HG02642 (cell line): ENCODE measurements around the gene MPHOSPH9.
"Not testable (repeated sequence)": the region's sequence is repeated elsewhere in the genome, so short reads cannot be mapped to it uniquely, and the experiment has no call there.

Source experiments
- ATAC-seq: cut with Tn5 transposase; IDR thresholded peaks from one replicate; pipeline ENCODE4 v1.9.1; 2021; ENCODE audit warnings: mild to moderate bottlenecking; ENCODE audit not compliant: unreplicated experiment, poor library complexity

The MPHOSPH9 gene

DNA sequence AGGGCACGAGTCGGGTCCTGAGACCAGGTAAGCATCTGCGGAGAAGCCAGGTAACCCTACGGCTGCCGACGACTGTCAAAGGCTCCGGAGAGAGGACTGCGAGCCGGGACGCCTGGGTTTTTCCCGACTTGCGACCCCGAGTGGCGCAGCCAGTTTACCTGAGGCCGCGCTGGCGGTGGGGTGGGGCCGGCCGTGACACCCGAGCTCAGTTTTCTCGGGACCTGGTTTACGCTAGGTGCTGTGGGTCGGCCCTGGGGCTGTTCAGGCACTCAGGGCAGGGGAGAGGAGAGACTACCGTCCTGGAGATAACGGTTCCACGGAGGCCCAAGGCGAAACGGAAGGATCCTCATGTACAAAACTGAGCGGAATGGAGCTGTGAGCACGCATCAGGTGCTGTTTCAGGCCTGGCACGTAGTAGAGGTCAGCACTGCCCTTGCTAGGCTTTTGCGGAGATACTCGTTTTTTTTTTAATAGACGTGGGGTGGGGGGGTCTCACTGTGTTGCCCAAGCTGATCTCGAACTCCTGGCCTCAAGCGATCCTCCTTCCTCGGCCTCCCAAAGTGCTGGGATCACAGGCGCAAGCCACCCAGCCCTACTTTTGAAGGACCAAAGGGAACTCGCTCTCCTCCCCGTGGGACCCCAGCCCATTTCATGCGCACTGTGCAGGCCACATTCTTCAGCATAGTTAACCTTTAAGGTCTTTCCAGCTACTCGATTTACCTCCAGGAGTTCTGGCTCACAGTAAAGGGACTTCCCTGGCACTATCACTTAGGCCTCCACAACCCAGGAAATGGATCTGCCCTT lies 766 bp upstream of the MPHOSPH9 start:
- peak; percentile 16 for ATAC-seq

DNA sequence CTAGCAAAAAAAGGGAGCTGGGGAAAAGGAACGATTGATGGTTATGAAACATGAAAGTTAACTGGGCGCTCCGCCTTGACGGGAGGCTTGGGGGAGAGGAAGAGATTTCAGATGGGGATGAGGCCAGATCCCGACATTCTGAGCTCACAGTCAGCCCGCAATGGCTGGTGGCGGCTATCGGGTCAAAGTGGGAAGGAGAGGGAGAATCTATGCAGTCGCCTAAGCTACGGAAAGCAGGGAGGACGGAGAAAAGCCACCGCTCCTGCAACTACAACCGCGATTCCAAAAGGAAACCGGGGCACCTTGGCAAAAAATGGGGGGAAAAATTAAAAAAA lies 502 bp downstream of the MPHOSPH9 start:
- ATAC-seq, result no peak

DNA sequence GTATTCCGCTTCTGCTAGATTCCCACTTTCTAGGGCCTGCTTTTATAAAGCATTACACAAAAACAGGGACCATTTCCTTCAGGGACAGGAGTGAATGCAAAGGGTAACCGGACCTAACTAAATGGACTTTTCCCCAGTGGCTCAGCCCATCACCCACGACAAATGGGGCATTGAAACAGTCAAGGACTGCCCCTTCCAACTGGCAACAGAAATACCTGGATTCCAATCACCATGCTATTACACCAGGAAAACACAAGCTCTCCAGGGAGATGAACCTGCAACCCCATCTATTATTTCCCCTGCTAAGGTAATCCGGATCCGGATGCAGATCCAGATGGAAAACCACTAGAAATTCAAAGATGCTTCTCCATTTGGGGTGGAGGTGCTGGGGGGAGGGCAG lies 1.0 kb downstream of the MPHOSPH9 start:
- no peak for ATAC-seq

DNA sequence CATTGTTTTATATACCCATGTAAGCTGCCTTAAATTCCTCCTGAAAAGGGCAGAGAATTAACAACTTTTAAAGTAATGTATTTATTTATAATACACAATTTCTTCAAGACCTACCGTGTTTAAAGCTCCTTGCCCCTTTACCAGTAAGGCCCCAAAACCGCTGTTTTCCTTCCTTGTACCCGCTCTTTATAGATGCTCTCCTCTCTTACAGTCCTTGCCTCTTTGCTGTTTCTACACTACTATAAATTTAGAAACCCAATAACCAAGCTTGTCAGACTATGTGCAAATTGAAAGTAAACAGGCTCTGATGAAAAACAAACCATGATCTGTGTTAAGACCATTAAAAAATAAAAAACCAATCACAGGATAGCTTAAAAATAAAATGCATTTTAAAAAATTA lies 3.9 kb downstream of the MPHOSPH9 start:
- no peak for ATAC-seq

DNA sequence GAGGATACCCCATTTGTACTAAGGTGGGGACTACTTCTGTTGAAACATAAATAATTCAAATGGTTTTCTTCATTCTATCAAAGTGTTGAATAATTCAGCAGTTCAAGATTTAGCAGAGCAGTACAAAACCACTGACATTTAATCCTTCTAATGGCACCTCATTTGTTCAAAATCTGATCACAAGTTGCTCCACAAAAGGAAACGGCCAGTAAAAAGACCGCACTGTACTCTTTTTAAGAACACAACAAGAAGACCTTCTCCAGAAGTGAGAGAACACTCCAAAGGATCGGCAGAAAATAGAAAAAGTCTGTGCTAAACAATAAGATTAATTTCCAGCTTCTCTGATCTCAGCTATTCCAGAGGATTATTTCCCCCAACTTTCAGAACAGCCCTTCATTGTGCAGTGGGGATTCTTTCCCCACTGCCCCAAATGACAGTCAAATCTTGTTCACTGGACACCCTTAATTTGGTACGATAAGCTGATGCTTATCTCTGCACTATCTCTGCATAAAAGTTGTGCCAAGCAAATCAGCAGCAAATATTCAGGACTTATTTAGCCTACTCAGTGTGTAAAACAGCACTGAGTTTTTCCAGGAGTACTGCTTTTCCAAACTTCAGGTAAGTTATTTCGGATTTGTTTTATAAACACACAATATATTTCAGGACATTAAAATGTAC lies 5.2 kb downstream of the MPHOSPH9 start:
- ATAC-seq, result no peak

DNA sequence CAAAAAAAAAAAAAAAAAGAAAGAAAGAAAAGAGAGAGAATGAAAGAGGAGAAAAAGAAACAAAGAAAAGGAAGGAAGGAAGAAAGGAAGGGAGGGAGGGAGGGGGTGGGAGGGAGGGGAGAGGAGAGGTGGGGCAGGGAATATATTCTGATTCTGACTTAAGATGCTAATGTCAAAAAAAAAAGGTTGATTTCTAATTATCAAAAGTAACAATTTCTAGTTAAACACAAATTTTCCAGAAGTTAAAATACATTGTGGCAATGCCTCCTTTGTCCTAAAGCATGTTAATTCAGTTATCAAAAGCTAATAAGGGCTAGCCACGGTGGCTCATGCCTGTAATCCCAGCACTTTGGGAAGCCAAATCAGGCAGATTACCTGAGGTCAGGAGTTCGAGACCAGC lies 7.5 kb downstream of the MPHOSPH9 start:
- no peak for ATAC-seq

DNA sequence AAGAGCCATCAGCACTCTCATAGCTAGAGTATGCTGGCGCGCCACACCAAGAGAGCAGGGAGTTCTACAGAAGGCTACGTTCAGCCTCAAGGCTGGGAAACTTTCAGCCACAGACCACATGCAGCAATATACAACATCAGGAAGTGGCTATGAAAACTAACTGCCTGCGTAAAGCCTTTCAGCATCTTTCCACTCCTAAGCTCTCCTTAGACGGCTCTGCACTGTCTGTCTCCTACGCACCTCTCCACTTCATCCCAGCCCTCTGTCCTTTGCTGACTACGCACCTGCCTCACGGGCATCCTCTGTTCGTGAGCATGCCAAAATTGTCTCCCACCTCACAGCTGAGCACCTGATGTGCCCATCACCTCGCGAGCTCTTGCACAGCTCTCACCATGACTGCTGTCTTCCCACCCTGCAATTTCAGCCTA lies 9.7 kb downstream of the MPHOSPH9 start:
- ATAC-seq, result no peak

DNA sequence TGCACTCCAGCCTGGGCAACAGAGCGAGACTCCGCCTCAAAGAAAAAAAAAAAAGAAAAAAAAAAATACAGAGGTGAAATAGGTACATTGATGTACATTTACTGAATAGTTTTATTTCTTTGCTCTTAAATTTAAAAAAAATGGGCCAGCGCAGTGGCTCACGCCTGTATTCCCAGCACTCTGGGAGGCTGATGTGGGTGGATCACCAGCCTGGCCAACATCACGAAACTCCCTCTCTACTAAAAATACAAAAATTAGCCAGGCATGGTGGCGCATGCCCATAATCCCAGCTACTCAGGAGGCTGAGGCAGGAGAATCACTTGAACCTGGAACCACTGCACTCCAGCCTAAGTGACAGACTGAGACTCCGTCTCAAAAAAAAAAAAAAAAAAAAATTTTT lies 25.1 kb downstream of the MPHOSPH9 start:
- not testable (repeated sequence) for ATAC-seq

DNA sequence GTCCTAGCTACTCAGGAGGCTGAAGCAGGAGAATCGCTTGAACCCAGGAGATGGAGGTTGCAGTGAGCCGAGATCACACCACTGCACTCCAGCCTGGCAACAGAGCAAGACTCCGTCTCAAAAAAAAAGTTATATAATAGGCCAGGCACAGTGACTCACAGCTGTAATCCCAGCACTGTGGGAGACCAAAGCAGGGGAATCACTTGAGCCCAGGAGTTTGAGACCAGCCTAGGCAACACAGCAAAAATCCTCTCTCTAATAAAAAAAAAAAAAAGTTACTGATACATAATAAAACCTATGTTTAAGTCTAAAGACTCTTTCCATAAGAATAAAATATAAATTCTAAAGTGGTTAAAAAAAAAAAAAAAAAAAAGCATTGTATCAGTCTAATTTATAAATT lies 26.1 kb downstream of the MPHOSPH9 start:
- ATAC-seq, result not testable (repeated sequence)

DNA sequence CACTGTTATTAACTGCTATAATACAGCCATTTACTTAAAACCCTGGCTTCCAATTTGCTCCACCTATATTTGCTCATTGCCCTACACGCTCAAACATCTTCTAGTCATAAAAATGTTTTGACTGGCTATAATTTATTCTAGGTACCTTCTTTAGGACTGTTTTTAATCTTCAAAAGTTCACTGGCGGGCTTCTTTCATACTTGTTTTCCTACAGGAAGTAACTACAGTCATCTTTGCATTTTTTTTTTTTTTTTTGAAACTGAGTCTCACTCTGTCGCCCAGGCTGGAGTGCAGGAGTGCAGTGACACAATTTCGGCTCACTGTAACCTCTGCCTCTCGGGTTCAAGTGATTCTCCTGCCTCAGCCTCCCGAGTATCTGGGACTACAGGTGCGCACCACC lies 32.5 kb downstream of the MPHOSPH9 start:
- no peak for ATAC-seq

DNA sequence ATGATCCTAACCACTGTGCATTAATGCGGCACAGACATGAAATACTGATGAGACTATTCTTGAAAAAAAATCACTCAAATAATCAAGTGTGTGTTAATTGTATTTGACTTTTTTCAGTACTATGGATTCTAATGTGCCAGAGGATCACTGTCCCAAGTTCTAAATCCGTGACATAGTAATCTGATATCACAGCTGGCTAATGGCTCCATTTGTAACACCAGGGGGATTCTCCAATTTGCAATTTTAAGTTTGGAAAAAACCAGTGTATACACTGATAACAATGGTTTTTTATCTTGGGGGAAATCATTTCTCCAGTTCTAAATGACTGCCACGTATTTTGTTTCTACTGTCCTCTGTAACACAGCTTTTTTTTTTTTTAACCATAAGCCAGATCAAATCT lies 33.0 kb downstream of the MPHOSPH9 start:
- ATAC-seq, result no peak

DNA sequence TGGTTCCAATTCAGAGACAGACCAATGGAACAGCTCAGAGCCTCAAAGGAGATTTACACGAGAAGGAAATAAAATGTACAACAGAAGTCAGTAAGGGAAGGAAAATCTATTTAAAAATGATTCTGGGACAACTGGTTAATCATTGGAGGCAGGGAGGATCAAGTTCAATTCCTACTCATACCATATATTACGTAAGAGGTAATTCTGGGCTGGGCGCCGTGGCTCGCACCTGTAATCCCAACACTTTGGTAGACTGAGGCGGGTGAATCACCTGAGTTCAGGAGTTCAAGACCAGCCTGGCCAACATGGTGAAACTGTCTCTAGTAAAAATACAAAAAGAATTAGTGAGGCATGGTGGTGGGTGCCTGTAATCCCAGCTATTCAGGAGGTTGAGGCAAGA lies 45.3 kb downstream of the MPHOSPH9 start:
- no peak for ATAC-seq

DNA sequence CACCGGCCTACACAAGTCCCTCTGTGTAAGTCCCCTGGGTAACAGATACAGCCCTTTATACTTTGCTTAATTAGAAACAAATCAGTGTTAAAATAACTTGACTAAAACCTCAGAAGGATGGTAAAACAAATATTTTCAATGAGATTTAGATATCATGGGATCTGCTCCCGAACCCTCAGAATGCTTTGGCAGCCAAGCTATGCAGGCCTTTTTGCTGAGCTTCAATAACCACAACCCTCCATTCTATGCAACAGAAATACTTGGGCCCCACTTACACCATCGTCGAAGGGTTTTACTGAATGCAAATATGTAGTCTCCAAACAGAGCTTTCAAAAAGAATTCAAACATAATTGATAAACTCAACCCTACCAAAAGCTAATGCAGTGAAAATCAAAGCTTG lies 52.8 kb downstream of the MPHOSPH9 start:
- ATAC-seq, result no peak

DNA sequence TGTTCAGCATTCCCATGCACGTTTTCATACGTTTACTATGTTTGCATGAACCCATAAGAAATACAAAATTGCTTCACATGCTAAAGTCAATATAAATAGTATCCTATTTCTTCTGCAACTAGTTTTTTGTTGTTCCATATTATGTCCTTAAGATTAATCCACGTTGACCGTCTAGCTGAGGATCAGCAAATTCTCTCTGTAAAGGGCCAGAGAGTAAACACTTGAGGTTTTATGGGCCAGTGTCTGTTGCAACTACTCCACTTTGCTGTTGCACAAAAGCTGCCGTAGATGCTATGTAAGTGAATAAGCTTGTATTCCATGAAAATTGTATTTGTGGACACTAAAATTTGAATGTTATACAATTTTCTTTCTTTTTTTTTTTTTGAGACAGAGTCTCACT lies 61.0 kb downstream of the MPHOSPH9 start:
- ATAC-seq, result no peak

DNA sequence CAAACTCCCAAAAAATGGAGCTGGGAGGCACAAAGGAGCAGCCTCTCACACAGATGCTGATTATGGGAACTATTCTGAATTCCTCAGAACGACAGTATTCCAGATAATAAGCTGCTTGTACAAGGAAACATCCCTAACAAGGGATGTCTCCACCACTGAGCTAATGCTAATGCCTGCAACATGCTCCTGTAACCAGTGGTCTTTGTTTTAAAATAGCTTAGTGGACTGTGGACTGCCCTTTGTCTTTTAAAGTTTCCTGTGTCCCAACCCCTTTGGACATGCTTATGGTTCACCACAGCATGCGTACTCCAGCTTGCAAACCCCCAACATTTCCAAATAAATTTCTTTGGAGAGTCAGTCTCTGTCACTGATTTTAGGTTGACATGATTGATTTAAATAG lies 65.6 kb downstream of the MPHOSPH9 start:
- no peak for ATAC-seq

DNA sequence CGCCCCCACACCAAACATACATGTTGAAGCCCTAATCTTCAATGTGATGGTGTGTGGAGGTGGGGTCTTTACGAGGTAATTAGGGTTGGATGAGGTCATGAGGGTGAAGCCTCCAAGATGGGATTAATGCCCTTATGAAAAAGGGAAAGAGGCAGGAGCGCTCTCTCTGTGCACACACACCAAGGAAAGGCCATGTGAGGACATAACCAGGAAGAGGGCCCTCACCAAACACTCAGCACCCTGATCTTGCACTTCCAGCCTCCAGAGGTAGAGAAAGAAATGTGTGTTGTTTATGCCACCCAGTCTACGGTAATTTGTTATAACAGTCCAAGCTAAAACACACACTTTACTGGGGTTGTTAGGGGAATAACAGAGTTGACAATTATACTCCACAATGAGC lies 67.4 kb downstream of the MPHOSPH9 start:
- no peak for ATAC-seq

DNA sequence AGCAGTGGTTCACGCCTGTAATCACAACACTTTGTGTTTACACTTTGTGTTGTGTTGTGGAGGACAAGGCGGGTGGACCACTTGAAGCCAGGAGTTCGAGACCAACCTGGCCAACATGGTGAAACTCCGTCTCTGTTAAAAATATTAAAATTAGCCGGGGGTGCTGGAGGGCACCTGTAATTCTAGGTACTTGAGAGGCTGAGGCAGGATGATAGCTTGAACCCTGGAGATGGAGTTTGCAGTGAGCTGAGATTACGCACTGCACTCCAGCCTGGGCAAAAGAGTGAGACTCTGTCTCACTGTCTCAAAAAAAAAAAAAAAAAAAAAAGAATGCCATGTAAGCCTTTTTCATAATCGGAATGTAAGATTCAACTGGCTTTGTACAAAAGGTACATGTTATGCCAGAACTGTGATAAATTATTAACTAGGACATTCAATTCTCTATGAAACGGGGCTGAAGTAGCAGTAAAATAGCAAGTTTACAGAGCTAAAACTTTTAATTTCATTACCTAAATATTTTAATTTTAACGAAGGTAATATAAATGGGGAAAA lies 68.2 kb downstream of the MPHOSPH9 start:
- ATAC-seq, result no peak

DNA sequence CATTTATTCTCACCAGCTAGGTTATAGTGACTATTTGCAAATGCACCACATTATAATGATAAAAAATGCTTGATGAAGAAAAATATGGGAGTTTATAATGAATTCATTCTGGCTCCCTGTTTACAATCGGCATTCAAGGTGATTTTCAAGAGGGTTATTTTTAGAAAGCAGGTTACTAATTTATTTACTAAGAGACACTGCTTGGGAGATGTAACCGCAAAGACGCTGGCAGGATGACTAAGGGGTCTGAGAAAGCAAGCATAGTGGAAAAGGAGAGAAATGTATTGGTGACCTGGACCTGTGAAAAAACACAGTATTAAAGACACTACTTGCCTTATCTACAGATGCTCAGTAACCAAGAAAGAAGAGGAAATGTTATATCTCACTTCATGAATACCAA lies 68.7 kb downstream of the MPHOSPH9 start:
- ATAC-seq, result no peak

DNA sequence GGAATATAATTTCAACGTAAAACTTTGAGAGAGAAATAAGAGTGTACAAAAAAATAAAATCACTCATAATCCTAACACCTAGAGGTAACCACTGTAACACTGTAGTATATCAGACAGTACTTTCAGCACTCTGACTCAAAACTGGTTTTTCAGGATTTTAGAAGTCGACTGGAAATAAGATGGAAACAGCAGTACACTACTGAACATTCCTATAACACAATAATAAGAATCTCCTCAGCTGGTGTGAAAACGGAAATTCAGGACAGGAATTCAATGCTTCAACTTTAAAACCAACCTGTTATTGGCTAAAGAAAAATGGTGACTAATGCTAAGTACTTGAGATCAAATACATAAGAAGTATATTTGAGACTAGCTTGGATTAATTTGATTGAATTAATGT lies 69.7 kb downstream of the MPHOSPH9 start:
- no peak for ATAC-seq

DNA sequence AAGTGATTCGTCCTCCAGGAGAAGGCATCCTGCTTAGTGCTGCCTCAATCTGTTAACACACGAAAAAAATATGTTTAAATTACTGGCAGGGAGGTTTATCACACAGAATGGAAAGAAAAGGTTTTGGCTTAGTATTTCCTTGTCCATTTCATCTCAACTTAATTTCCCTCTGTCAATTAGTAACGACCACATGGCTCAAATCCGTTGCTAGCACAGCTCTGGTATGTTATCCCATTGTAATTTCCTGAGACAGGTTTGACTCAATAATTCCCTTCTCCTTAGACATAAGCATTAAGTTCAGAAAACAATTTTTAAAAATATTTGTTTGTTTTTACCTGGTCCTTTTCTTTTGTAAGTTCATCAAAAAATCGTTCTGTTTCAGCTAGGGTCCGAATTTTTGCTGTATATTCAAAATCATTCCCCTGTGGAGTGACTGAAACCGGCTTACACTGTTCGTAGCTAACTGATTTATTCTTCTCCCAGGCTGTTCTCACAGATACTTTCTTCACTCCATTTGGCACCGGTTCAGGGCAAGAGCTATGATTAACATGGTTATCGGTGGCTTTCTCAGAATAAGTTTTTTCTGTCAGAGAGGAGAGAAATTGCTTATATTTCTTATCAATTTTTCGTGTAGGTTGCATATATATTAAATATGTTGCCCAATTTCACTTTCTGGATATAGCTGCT lies 72.0 kb downstream of the MPHOSPH9 start:
- ATAC-seq, result no peak

DNA sequence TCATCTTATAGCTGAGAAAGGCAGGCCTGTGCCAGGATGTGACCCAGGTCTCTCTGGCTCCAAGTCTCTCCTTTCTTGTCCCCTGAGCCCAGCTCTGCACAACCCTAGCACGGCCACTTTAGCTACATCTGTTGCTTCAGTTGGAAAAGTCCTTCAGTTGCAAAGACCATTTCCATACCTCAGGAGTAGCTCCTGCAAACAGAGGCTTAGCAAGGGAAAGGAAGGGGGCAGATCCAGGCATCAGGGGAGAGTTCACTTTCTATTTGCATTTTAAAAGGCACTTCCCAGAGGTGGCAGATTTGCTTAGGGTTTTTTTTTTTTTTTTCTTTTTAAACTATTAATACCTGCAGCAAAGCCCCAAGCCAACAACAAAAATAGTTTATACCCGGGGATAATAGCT lies 79.0 kb downstream of the MPHOSPH9 start:
- no peak for ATAC-seq
